ACC112 (cell line): ENCODE results near the gene P2RY6.

Source experiments
- H2AFZ ChIP-seq: fragments of 200-600 bp; sonication (generic); one replicate; pipeline ENCODE4 v1.6.0; 2017; ENCODE audit warnings: antibody characterized with exemption, low read length; ENCODE audit not compliant: unreplicated experiment
- H3K27ac ChIP-seq: fragments of 200-600 bp; sonication (generic); 2 replicates; pipeline ENCODE4 v1.5.1; 2014; ENCODE audit warnings: low read depth, mild to moderate bottlenecking, antibody characterized with exemption, low read length, moderate library complexity
- H3K27me3 ChIP-seq: fragments of 200-600 bp; sonication (generic); 2 replicates; pipeline ENCODE4 v1.6.1; 2014; ENCODE audit warnings: mild to moderate bottlenecking, antibody characterized with exemption, low read length, moderate library complexity, mixed read lengths; ENCODE audit not compliant: insufficient read depth
- H3K36me3 ChIP-seq: fragments of 200-600 bp; sonication (generic); 2 replicates; pipeline ENCODE4 v1.6.1; 2016; ENCODE audit warnings: mild to moderate bottlenecking, antibody characterized with exemption, low read length, moderate library complexity, mixed read lengths; ENCODE audit not compliant: insufficient read depth
- H3K4me1 ChIP-seq: fragments of 200-600 bp; sonication (generic); one replicate; pipeline ENCODE4 v1.6.1; 2016; ENCODE audit warnings: low read length, mixed read lengths; ENCODE audit not compliant: insufficient read depth, unreplicated experiment, control insufficient read depth
- H3K4me3 ChIP-seq: fragments of 200-600 bp; sonication (generic); 2 replicates; pipeline ENCODE4 v1.5.1; 2014; ENCODE audit warnings: mild to moderate bottlenecking, low read depth, low read length
- H3K79me2 ChIP-seq: fragments of 200-600 bp; sonication (generic); one replicate; pipeline ENCODE4 v1.6.0; 2016; ENCODE audit warnings: low read length; ENCODE audit not compliant: control insufficient read depth, unreplicated experiment, insufficient read depth

Gene P2RY6

GRCh38 chr11:73271936-73272679, at the start of gene P2RY6:
Gene P2RY6 (plus strand): TSS chr11:73272338. CDS start chr11:73296519, 24,181 bp downstream.
- H3K36me3 ChIP-seq, result no peaks in the 10 kb centered on the region
- peaks cover 4% of the 10 kb centered on the region for H3K4me1 ChIP-seq
- H3K27ac ChIP-seq, result no peak within 1 kb of the TSS
- no peaks in the 10 kb centered on the region for H3K79me2 ChIP-seq
- no peak within 1 kb of the TSS for H3K4me3 ChIP-seq
- H3K27me3 ChIP-seq, result 0 out of 2 replicates have a peak, but pooled peaks cover 7% of the 10 kb centered on the region
- peak within 1 kb of the TSS; percentile 10 for H2AFZ ChIP-seq

- Histone ChIP-seq H3K79me2 (no peaks in the 10 kb centered on the region), H3K4me1 (no peaks in the 10 kb centered on the region), H3K27me3 (peaks cover 2% of the 10 kb centered on the region; the same call in 1 of the 2 replicates), H2AFZ (no peak overlapping the region), H3K4me3 (no peak overlapping the region), H3K36me3 (no peaks in the 10 kb centered on the region), H3K27ac (no peak overlapping the region)
These were observed 48.0 kb upstream of the P2RY6 start for GRCh38 chr11:73223998-73224730.

- no peaks in the 10 kb centered on the region for H3K36me3 ChIP-seq
- no peaks in the 10 kb centered on the region for H3K4me1 ChIP-seq
- no peaks in the 10 kb centered on the region for H3K79me2 ChIP-seq
- no peak overlapping the region for H2AFZ ChIP-seq
- no peak overlapping the region for H3K4me3 ChIP-seq
- H3K27ac ChIP-seq, result no peak overlapping the region
- no peaks in the 10 kb centered on the region for H3K27me3 ChIP-seq
These were observed 47.0 kb upstream of the P2RY6 start for GRCh38 chr11:73225001-73225686.

- Histone ChIP-seq H3K4me3 (no peak overlapping the region), H3K79me2 (no peaks in the 10 kb centered on the region), H3K27me3 (no peaks in the 10 kb centered on the region), H3K4me1 (no peaks in the 10 kb centered on the region), H3K36me3 (no peaks in the 10 kb centered on the region), H2AFZ (no peak overlapping the region), H3K27ac (no peak overlapping the region)
These were observed 46.3 kb upstream of the P2RY6 start for GRCh38 chr11:73225851-73226250.

GRCh38 chr11:73226297-73227006, 45.7 kb upstream of the P2RY6 start:
- Histone ChIP-seq H3K4me3 (no peak overlapping the region), H2AFZ (no peak overlapping the region), H3K36me3 (no peaks in the 10 kb centered on the region), H3K79me2 (no peaks in the 10 kb centered on the region), H3K4me1 (no peaks in the 10 kb centered on the region), H3K27me3 (no peaks in the 10 kb centered on the region), H3K27ac (no peak overlapping the region)

GRCh38 chr11:73227571-73228211, 44.4 kb upstream of the P2RY6 start:
- H3K4me1 ChIP-seq, result no peaks in the 10 kb centered on the region
- H3K27ac ChIP-seq, result no peak overlapping the region
- no peaks in the 10 kb centered on the region for H3K27me3 ChIP-seq
- H3K36me3 ChIP-seq, result no peaks in the 10 kb centered on the region
- H3K4me3 ChIP-seq, result no peak overlapping the region
- no peaks in the 10 kb centered on the region for H3K79me2 ChIP-seq
- no peak overlapping the region for H2AFZ ChIP-seq

- H3K36me3 ChIP-seq, result no peaks in the 10 kb centered on the region
- H3K27me3 ChIP-seq, result no peaks in the 10 kb centered on the region
- no peak overlapping the region for H3K4me3 ChIP-seq
- H3K4me1 ChIP-seq, result no peaks in the 10 kb centered on the region
- H3K27ac ChIP-seq, result no peak overlapping the region
- no peak overlapping the region for H2AFZ ChIP-seq
- H3K79me2 ChIP-seq, result no peaks in the 10 kb centered on the region
These were observed 43.6 kb upstream of the P2RY6 start for GRCh38 chr11:73228268-73229134.

- no peak overlapping the region for H2AFZ ChIP-seq
- no peak overlapping the region for H3K4me3 ChIP-seq
- H3K4me1 ChIP-seq, result no peaks in the 10 kb centered on the region
- no peaks in the 10 kb centered on the region for H3K36me3 ChIP-seq
- H3K27me3 ChIP-seq, result no peaks in the 10 kb centered on the region
- no peaks in the 10 kb centered on the region for H3K79me2 ChIP-seq
- no peak overlapping the region for H3K27ac ChIP-seq
These were observed 42.7 kb upstream of the P2RY6 start for GRCh38 chr11:73229321-73229895.
